DOHH2 (cell line): ENCODE results near the gene C3orf18.

Experiments used
- EZH2phosphoT487 ChIP-seq: fragments of 200-600 bp; sonication (generic); IDR thresholded peaks from 2 replicates; pipeline ENCODE4 v1.6.1; 2017; ENCODE audit warnings: borderline replicate concordance, mild to moderate bottlenecking, antibody characterized with exemption, low read length, moderate library complexity, mixed read lengths
- TF ChIP-seq, protein P1 (sequence below): fragments of 200-600 bp; sonication (generic); IDR thresholded peaks from one replicate; pipeline ENCODE4 v1.5.1; 2014; ENCODE audit warnings: antibody characterized with exemption, mild to moderate bottlenecking, low read depth, low read length; ENCODE audit not compliant: poor library complexity, severe bottlenecking

DNA sequence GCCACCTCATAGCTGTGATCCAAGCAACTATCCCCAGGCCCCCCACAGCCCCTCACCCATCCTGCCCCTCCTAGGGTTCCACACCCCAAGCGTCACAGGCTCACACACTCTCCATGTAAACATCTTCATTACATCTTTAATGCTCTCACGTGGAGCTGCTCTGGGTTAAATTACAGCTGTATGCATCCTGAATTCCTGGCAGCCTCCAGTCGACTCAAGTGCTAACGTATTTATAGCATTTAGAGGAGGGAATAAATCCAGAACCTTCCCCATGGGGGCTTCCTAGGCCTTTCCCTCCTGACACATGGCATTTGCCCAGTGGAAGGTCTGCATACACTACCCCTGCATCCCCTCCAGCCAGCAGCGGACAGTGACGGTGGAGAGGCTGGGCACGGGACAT lies 9.6 kb downstream of the C3orf18 start:
- TF ChIP-seq, protein P1, sequence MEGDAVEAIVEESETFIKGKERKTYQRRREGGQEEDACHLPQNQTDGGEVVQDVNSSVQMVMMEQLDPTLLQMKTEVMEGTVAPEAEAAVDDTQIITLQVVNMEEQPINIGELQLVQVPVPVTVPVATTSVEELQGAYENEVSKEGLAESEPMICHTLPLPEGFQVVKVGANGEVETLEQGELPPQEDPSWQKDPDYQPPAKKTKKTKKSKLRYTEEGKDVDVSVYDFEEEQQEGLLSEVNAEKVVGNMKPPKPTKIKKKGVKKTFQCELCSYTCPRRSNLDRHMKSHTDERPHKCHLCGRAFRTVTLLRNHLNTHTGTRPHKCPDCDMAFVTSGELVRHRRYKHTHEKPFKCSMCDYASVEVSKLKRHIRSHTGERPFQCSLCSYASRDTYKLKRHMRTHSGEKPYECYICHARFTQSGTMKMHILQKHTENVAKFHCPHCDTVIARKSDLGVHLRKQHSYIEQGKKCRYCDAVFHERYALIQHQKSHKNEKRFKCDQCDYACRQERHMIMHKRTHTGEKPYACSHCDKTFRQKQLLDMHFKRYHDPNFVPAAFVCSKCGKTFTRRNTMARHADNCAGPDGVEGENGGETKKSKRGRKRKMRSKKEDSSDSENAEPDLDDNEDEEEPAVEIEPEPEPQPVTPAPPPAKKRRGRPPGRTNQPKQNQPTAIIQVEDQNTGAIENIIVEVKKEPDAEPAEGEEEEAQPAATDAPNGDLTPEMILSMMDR, result no peak
- TF ChIP-seq EZH2phosphoT487, result no peak
